HG02642 (cell line): ENCODE data around the gene ZNF37A.
A peak's percentile ranks its signal among the peaks of the same experiment; 100 is the strongest.
"Not testable (repeated sequence)": the region's sequence is repeated elsewhere in the genome, so short reads cannot be mapped to it uniquely, and the experiment has no call there.

Experiments used
- ATAC-seq: cut with Tn5 transposase; IDR thresholded peaks from one replicate; pipeline ENCODE4 v1.9.1; 2021; ENCODE audit warnings: mild to moderate bottlenecking; ENCODE audit not compliant: unreplicated experiment, poor library complexity

The ZNF37A gene

DNA sequence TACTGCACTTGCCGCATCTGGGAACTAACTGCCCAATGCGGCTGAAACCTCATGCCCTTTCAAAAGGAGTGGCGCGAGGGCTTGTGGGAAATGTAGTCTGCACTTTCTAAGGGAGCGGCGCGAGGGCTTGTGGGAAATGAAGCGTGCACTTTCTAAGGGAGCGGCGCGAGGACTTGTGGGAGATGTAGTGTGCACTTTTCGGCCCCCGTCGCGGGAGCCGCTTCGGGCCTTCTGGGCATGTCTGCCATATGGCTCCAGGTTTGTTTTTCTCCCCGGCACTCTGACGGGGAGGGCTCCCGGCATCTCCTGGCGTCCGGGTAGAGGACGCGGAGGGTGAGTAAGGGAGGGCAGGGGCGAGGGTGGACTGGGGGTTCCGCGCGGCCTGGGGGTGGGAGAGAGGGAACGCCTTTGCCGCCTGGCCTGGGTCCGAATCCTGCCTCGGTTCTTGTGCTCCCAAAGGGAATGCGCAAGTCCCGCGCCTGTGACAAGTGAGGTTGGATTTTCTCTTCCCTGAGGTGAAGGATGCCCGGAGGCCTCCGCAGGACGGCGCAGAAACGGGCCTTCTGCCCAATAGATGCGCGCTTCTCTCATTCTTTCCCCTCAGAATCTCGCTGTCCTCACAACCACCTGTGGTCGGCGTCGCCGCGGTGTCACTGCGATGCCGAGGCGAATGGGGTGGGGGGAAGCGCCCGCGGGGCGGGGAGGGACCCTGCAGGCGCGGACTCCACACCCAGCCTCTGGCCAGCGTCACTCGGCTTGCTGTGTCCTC is at the start of gene ZNF37A:
ZNF37A (plus strand) TSS at position 180 of the 769 bp plus-strand sequence. CDS start 2,281 bp downstream, outside the sequence.
- ATAC-seq: peak; percentile 98

DNA sequence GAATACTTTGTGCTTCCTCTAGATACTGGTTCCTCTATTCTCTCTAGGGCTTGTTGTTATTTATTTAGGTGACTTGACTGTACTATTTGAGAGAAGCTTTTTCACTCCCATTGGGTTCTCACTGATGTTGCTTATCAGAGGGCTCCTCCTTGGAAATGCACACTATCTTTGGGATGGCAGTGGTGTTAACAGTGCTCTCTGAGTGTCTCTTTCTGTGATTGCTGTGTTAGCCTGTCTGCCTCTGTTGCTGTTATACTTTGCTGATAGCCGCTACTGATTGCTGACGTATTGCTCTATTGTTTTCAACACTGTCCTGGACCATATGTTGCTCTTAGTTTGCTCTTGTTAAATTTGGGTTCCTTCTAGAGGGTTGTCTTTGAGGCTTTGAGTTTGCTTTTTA is 49.0 kb upstream of the ZNF37A start:
- no peak for ATAC-seq

DNA sequence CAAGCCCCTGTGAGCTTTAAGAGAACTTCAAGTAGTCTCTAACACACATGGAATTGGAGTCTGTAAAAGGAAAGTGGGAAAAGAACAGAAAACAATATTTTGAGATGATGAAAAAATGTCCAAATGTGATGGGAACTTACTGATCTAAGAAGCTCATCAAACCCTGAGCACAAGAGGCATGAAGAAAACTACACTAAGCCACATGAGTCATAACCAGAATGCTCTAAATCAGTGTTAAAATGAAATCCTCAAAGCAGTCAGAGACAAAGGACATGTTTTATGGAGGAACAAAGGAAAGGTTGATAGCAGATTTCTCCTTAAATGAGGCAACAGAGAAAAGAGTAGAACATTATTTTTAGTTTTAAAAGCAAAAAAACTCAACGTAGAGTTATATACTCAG is 46.5 kb upstream of the ZNF37A start:
- no peak for ATAC-seq

DNA sequence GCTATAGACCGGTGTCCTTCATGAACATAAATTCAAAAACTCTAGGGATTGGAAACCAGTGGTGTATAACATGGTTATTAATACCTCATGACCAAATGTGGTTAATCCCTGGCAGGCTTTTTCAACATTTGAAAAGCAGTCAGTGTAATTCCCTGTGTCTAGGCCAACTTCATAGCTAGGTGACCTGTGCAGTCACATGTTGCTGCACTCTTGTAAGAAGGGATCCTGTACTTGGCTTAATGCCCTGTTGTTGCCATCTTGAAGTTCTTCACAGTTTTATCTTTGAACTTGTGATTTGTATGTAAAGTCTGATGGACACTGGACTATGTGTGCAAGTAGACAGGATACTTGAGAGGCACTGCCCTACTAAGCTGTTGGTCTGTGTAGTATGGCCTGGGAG is 43.9 kb upstream of the ZNF37A start:
- ATAC-seq: no peak

DNA sequence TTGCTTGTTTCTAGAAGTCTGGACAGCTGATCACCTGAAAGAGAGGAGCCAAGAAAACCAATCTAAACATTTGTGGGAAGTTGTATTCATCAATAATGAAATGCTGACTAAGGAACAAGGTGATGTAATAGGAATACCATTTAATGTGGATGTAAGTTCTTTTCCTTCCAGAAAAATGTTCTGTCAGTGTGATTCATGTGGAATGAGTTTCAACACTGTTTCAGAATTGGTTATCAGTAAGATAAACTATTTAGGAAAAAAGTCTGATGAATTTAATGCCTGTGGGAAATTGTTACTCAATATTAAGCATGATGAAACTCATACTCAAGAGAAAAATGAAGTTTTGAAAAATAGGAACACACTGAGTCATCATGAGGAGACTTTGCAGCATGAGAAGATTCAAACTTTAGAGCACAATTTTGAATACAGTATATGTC is 39.8 kb upstream of the ZNF37A start:
- ATAC-seq: no peak

DNA sequence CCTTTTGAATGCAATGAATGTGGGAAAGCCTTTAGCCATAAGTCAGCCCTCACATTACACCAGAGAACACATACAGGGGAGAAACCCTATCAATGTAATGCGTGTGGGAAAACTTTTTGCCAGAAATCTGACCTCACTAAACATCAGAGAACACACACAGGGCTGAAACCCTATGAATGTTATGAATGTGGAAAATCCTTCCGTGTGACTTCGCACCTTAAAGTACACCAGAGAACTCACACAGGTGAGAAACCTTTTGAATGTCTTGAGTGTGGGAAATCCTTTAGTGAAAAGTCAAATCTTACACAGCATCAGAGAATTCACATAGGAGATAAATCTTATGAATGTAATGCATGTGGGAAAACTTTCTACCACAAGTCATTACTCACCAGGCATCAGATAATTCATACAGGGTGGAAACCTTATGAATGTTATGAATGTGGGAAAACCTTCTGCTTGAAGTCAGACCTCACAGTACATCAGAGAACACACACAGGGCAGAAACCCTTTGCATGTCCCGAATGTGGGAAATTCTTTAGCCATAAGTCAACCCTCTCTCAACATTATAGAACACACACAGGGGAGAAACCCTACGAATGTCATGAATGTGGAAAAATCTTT is 38.8 kb upstream of the ZNF37A start:
- not testable (repeated sequence) for ATAC-seq

DNA sequence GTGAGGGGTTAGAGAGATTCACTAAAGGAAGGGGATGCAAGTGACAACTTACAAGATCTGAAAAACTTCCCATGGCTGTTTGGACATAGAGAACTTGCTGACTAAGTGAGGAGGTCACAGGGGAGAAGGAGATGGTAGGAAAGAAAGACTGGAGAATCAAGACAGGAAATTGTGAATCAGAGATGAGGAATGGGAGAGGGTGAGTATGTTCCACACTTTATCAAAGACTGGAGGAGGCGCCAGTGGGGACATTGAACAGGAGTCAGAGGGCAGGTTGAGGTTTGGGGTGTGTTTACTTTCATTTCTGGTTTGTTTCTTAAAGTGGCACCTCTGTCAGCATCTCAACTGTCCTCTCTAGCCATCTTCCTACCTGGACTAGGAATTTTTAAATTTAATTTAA is 24.5 kb upstream of the ZNF37A start:
- not testable (repeated sequence) for ATAC-seq

DNA sequence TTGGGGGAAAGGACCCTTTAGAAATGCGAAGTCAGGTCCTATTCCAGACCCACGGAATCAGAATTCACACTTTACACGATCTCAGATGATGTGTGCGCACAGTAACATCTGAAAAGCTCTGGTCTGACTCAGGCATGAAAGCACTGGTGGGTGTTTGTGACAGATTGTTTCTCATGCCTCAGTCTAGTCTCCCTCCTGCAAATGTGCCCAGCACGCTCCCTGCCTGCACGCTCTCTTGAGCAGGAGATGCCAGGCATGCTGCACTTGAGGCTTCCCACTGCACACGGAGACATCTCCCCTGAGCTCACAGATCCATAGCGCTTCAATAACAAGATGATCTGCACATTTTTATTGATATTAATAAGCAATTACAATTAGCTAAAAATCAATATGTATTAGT is 23.6 kb upstream of the ZNF37A start:
- ATAC-seq: no peak

DNA sequence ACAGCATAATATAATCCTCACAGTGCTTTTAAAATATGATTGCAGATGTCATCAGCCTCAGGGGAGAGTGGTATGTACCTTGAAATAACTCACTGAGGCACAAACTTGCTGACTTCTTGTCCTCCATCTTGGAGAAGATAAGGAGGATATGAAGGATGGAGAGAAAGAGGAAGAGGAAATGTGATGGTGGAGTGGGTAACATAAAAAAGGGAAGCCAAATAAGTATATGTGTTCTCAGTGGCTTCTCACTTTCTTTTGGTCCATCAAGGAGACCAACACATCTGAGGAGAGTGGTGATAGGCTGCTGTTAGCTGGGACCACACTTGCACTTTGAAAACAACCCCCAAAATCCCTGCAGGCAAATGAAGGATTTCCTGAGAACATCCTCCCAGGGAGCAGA is 21.6 kb upstream of the ZNF37A start:
- ATAC-seq: no peak

DNA sequence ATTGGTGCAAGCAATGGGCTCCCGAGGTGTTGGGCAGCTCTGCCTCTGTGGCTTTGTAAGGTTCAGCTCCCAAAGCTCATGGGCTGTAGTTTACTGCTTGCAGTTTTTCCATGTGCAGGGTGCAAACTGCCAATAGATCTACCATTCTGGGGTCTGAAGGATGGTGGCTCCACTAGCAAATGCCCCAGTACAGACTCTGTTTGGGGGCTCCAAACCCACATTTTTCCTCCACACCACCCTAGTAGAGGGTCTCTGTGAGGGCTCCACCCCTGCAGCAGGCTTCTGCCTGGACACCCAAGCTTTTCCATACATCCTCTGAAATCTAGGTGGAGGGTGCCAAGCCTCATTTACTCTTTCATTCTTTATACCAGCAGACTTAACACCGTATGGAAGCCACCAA is 17.4 kb upstream of the ZNF37A start:
- ATAC-seq: no peak

DNA sequence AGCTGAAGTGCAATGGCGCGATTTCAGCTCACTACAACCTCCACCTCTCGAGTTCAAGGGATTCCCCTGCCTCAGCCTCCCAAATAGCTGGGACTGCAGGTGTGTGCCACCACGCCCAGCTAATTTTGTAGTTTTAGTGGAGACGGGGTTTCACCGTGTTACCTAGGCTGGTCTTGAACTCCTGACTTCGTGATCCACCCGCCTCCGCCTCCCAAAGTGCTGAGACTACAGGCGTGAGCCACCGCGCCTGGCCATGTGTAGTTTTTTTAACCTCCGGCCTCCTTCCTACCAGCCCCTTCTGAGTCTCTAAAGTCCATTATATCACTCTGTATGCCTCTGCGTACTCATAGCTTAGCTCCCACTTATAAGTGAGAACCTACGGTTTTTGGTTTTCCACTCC is 819 bp upstream of the ZNF37A start:
- not testable (repeated sequence) for ATAC-seq

DNA sequence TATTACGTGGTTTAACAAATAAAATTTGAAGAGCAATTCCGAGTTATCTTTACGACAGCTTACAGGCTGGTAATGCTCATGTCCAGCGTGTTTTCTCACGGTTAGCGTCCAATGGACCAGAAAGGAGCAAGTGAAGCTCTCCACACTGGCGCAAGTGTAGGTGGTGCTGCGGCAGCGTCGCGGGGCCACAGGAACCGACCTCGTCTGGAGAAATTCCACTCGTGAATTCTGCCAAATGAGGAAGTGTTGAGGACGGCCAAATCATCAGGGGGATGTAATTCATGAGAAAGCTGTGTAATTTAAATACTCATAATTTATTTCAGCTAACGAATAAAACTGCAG is 350 bp upstream of the ZNF37A start:
- ATAC-seq: peak; percentile 37

DNA sequence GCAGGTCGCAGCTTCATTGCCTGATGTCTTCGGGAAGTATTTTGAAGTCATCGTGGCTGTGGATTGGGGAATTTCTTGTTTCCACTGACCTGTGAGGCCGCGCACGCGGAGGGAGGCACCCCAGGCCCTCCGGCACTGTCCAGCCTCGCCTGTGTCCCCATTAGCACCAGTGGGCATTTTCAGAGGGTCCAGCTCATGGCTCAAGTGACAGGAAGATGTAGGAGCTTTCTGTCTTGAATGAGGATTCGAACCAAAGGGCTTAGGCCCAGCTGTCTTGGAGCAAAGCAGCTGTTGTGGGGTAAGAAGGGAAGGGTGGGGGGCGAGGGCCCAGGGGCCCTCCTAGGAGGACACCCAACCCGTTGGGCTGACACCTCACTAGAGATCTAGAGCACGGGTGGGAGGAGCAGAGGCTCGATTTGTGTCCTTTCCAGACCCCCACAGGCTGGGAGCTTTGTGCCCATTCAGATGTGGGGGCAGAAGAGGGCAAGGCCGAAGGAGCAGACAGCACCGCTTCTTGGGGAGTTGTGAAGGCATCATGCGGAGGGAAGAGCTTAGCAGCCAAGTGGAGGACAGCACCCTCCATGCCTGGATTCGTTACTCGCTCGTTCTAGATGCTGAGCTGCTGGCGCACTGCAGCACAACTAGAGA is 914 bp downstream of the ZNF37A start:
- no peak for ATAC-seq

DNA sequence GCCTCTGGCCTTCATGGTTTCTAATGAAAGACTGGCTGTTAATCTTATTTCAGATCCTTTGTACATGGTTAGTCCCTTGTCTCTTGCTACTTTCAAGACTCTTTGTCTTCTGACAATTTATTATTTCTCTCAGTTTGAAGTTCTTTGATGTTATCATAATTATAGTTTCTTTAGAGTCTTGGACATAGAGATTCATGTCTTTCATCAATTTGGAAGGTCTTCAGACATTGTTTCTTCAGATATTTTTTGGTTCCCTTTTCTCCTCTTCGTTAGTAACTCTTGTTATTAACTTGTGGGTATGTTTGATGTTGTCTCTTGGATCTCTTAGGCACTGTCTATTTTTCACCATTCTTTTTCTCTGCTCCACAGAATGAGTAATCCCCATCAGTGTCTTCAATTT is 8.7 kb downstream of the ZNF37A start:
- no peak for ATAC-seq

DNA sequence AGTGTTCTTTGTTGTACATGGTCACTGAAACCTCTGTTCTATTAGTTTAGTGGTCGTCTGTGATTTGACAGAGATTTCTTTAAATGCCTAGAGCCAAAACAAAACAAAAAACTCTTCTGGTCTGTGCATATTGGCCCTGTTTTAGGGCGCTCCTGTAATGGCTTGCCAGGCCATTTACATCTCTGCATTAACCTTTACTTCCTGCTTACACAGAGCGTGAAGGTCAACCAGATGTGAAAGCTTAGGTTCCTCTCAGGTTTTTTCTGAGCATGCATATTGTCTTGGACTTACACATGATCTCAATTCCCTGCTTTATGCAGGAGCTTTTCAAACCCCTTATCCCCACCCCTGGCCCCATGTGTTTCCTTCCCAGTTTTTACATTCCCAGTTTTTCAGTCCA is 9.6 kb downstream of the ZNF37A start:
- ATAC-seq: no peak

DNA sequence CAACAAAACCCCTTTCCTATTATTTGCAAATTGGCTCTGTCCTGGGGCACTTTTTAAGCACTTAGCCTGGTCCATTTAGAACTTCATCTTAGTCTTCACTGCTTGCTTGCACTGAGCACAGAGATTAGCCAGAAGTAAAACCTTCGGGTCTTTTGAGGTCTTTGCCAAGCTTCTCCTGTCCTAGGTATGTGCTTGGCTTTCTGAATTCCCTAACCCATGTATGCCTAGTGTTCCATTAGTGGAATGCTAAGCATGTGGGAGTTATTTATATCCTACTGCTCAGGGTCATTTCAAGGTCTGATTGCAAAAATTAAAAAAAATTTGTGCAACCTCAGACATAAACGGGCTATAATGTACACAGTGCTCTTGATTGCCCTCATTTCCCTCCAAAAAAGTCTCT is 18.0 kb downstream of the ZNF37A start:
- ATAC-seq: no peak

DNA sequence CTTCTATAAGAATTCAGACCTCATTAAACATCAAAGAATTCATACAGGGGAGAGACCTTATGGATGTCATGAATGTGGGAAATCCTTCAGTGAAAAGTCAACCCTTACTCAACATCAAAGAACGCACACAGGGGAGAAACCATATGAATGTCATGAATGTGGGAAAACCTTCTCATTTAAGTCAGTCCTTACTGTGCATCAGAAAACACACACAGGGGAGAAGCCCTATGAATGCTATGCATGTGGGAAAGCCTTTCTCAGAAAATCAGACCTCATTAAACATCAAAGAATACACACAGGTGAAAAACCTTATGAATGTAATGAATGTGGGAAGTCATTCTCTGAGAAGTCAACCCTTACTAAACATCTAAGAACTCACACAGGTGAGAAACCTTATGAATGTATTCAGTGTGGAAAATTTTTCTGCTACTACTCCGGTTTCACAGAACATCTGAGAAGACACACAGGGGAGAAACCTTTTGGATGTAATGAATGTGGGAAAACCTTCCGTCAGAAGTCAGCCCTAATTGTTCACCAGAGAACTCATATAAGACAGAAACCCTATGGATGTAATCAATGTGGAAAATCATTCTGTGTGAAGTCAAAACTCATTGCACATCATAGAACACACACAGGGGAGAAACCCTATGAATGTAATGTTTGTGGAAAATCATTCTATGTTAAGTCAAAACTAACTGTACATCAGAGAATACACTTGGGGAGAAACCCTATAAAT is 24.1 kb downstream of the ZNF37A start:
- no peak for ATAC-seq

DNA sequence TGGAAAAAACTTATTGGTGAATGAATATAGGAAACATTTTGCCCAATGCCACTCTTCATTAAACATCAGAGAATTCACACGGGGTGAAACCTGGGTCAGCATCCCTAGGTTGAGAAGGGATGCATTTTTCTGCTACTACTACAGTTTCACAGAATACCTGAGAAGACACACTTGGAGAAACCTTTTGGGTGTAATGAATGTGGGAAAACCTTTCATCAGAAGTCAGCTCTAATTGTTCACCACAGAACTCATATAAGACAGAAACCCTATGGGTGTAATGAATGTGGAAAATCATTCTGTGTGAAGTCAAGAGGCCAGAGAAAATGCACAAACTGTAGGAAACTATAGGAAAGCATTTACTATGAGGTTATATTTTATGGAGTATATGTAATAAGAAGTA is 24.9 kb downstream of the ZNF37A start:
- no peak for ATAC-seq

DNA sequence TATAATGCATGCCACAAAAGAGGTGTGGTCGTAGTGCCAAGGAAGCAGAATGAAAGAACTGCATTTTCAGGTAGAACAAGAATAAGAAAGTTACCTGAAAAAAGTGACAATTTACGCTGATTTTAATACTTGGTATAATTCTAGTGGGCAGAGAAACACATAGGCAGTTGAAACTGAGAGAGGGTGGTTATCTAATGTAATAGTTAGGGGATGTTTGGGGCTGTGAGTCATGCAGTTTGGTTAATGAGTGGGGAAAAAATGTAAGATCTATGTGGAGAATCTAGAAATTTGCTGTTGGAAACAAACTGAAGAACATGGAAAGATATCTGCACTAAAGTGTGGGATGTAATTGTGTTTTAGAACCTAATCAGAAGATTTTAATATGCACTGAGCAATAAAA is 33.7 kb downstream of the ZNF37A start:
- no peak for ATAC-seq

DNA sequence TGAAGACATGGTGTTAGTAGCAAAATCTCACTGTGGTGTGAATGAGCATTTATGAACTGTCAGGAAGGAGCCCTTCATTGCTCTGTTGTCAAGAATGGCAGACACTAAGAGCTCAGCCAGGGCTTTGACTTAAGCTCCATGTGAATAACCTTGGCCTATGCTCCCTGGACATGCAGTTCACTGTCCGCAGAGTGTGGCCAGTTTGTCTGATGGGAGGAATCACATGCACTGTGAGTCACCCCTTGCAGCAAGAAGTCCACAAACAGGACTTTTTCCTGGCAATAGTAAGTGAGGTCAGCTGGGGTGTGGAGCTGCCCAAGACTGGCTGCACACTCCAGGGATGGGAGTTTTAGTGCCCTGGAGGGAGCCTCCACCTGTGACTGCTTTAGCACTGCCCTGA is 49.5 kb downstream of the ZNF37A start:
- no peak for ATAC-seq
